HG03025 (cell line): Measurements from ENCODE around the gene VOPP1.

Experiments used
- ATAC-seq: cut with Tn5 transposase; IDR thresholded peaks from one replicate; pipeline ENCODE4 v1.9.1; 2021; ENCODE audit warnings: mild to moderate bottlenecking, moderate library complexity; ENCODE audit not compliant: unreplicated experiment, low FRiP score

VOPP1 gene

DNA sequence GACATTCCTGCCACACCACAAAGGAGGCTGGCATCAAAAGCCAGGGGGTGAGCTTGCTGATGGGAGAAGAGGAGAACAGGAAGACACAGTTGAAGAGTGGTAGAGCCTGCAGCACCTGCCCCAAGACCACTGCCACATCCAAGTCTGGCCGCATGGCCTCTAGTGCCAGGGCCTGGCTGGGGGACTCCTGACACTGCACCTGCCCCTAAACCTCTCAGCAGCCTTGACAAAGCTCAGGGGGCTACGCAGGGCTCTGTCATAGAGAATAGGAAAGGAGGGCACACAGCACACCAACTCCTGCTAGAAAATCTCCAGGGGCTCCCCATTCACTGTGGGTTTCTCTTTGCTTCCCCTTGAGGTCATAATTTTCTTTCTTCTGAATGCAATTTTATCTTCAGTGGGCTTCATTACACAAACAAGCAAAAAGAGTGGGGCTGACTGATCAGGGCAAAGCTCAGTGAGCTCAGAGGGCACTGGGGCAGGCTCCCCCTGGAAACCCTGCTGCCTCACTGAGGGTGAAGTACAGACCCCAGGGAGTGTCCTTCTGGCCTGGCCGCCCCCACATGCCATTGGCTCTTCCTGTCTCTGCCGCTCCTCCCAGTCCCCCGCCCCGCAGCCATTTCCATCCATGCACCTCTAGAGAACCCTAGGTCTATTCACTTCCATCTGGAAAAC, 37.2 kb downstream of the VOPP1 start:
- ATAC-seq = no peak

DNA sequence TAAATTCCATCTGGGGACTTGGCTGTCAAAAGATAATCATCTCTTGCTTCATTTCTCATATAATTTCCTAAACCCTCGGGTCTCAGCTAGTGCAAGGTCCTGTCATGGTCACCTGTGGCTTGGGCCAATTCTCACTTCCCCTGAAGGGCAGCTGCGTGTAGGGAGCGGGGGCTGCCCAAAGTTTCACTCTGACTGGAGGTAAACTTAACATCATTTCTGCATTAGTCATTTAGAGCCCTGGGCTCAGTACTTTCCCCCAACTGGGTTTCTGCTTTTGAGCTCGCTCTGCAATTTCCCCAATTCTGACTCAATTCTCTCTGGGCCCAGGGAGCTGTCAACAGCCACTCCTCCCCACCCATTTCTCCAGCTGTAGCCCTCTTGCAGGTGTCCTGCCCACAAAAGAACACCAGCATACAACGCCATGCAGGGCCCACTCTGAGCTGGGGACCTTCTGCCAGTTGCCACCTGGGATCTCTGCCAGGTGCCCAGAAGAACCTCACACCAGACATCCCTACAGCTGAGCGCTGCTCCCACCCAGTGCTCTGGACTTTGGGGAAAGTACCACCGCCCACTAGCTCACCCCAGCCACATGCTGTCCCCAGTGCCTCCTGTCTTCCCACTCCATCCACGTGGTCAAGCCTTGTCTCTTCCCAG, 37.9 kb downstream of the VOPP1 start:
- ATAC-seq = peak; percentile 53

DNA sequence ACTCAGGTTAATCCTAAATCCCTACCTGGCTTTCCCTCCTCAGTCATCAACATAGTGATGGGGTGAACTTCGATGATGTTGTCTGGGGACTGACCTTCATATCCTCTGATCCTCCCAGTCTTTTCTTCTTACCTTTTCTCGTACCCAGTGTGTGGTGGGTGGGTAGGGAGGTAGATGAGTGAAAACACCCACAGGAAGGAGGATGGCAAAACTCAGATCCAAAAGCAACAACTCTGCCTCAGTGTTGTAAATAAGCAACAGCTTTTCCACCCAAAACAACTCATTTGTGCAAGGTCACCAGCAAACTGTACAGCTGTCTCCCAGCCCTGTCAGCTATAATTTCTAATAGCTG, 38.6 kb downstream of the VOPP1 start:
- no peak for ATAC-seq

DNA sequence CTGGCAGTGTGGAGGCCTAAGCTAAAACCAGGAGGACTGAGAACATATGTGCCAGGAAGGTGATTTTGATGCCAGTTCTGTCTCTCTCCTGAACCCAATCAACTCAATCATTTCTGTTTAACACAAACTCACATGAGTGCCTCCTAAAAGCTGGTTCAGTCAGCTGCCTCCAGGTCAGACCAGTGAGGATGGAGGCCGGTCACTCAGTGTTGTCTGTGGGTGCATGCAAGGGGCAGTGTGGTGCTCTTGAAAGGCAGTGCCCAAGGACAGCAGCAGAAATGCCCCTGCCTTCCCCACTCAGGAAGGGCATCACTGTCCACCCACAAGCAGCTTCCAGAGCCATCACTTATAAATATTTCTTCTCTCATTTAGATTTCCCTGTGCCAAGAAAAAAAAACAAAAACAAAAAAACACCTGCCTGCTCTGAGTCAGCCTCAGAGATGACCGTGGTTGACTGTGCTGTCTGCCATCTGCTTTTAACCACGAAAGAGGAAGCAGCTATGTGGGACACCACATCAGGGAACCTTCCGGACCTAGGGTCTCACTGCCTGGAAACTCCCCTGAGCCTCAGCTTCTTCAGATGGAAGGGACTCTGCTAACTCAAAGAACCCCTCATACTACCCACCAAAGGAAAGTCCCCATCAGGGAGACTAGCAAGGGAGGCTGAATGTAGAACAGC, 39.1 kb downstream of the VOPP1 start:
- peak; percentile 42 for ATAC-seq

DNA sequence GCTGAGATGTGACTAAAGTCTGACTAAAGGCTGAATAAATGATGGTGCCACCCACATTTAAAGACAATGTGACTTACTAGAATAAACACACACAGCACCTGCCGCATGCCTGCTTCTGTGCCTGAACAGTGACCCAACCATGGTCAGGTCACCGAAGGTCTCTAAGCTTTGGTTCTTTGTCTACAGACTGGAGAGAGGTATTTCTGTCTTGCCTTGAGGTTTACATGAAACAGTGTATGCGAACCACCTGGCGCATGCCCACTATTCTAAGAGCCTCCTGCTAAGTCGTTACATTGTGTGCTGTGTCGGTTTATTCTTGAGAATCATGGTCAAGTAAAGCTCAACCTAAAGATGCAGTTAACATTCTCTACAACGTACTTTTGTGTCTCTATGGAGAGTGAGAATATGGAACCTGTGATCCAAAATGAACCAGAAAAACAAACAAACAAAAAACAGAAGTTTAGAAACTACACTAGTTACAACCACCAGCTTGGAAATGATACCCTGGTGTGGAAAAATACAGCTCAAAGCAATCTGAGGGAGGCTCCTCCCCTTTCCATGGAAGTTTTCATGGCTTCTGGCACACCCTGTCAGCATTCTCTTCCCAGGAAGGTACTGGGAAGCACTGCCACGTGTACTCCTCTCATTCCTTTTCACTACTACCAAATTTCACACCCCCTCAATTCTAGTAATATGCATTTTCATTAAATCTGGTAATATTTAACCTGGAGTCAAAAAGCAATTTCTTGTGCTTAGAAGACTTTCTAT, 40.0 kb downstream of the VOPP1 start:
- no peak for ATAC-seq

DNA sequence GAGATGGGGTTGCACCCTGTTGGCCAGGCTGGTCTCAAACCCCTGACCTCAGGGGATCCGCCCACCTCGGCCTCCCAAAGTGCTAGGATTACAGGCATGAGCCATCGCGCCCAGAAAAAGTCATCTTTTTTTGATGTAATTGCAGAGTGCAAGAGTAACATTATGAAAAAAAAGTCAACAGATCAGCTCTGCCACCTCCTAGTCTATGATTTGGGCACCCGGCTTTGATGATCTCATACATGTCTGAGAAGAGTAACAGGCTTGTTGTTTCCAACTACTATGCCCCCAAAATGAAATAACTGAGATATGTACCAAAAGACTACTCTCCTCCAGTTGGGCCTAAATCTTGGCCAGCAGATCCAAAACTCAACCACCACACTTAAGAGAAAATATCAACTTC, 40.8 kb downstream of the VOPP1 start:
- no peak for ATAC-seq

DNA sequence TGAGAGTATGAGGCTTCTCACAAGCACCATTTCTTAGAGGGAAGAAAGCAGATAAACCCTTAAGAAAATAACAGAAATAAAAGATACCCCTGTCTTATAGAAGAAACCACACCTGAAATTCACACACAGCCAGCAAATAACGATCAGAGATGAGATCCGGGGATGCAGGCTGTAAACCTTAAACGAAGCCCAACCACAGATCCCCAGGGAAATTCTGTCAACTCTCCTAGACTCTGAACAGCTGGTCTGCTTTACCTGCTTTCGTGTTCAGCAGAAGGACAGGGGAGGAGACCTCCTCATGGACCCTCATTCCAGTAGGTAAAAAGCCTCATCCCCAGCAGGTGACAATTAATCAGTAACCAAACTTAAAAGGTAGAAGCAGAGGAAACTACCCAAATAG, 45.0 kb downstream of the VOPP1 start:
- ATAC-seq = no peak

DNA sequence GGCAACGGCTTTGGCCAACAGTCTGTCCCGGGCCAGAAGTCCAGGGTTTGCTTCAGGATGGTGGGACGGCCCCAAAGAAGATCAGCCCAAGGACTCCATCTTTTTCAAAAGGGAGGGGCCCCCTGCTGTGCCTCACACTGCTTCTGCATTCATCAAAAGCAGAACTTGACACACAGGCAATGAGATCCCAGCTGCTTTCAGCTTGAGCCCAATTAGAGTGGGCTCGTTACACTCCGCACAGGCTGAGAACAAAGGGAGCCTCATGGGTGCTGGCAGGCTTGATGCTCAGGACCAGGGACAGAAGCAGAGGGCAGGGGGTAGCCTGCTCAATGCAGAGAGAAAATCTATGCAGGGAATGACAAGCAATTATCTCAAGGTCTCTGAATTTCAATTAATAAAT, 45.5 kb downstream of the VOPP1 start:
- peak; percentile 69 for ATAC-seq

DNA sequence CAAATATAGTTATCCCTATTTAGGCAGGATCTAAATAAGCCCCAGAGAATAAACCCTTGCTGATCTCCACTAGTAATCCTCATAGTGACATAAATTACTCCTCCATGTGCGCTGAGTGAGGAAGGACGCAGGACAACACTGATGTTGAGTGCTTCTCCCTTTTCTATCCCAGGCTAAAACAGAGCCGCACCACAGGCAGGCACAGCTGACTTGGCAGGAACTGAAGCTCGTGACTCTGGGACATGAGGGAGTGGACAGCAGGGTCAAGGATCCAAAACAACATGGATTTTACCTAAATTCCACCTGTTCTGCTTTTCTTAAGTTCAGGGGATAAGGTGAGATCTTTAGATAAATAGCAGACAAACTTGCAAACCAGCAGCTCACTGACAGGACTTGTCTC, 46.0 kb downstream of the VOPP1 start:
- no peak for ATAC-seq

DNA sequence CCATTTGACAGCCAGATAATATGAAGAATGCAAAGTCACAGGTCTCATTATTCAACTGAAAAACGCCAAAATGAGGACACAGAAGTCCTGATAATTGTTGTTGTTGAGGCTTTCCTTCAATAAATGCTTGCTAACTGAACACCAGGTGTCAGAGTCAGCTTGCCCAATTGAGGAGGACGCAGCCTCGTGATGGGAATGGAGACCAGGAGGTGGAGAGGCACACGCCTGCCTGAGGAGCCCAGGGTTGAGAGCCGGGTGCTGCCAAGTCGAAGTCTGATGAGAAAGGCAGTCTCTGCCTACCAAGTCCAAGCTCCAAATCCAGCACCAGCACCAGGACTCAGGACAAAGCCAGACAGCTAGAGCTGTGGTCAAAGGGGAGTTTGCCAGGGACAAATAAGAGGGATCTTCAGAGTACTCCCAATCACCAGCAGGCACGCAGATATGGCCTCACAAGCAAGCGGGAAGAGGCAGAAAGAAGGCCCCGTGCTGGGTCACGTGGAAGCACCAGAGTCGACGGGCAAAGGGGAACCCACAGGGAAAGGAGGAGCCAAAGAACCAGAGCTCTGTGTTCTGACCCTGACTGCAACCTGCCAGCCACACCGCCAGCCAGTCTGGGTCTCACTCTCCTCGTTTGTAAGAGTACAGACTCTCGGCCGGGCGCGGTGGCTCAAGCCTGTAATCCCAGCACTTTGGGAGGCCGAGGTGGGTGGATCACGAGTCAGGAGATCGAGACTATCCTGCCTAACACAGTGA, 47.6 kb downstream of the VOPP1 start:
- ATAC-seq = no peak

DNA sequence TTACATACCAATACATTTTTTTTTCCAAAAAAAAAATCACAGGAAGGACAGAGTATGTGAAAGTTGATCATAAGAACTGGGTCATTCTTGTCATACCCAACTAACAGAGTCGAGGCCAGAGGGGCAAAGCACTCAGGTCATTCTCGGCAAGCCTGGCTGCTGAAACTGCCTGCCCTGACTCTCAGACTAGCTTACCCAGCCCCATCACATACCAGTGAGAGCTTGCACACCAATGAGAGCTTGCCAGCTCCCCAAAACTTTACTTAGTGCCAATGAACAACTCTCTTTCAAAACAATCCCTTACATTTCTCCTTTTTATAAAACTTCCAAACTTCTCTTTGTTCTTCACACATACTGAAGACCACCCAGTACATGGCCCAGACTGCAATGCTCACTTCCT, 48.9 kb downstream of the VOPP1 start:
- ATAC-seq = no peak

DNA sequence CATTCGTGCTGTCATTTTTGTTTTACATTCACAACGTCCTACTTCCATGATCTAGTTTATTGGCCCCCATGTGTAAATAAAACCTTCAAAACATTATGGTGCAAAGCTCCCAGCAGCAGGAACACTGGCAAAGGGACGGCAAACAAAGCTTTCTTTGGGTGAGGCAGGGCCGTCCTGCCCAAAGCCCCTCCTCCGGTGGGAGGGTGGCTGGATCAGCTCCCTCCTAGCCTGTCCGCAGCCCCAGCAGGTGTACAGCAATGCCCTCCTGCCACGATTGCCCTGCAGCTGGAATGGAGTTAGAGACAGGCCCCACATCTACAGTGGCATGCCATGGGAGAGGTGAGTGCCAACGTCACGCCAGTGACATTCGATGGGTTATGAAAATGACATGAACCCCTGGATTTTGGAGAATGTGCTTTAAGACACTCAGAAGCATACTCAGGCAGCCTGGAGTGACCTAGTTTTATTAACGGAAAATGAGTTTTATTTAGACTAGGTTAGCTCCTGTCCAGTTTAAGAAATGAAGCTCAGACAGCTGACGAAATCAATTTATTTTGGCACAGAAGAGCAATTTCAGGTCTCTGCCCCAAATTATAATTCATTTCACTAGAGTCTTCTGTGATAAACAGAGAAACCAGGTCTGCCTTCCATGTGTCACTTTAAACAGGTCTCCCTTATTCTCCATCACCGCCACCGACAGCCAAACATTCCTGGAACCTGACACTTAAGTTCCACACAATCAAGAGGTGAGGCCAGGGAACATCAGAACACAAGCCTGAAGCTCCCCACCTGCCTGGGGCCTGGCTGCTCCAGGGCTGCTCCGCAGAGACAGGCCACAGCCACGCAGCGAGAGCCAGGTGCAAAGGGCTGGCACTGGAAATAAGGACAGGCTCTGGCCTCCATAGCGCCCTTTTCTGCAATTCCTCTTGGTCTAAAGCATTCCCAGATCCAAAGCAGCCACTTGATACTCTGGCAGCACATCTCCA, 50.1 kb downstream of the VOPP1 start:
- no peak for ATAC-seq

DNA sequence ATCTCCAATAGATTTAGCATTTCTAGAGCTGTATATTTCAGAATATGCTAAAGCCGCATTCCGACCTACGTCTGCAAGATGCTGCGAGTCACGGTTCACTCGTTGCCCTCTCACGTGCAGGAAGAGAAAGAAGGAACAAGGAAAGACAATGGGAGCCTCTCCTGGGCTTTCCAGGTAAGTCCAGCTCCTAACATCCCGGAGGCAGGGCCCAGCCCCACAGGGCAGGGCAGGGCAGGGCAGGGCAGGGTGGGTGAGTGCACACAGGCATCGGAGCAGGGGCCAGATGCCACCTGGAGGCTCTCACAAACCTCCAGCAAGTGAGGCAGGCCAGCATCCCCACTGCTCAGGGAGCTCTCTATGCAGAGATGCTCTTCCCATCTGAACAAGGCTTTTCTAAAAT, 50.8 kb downstream of the VOPP1 start:
- ATAC-seq = no peak

DNA sequence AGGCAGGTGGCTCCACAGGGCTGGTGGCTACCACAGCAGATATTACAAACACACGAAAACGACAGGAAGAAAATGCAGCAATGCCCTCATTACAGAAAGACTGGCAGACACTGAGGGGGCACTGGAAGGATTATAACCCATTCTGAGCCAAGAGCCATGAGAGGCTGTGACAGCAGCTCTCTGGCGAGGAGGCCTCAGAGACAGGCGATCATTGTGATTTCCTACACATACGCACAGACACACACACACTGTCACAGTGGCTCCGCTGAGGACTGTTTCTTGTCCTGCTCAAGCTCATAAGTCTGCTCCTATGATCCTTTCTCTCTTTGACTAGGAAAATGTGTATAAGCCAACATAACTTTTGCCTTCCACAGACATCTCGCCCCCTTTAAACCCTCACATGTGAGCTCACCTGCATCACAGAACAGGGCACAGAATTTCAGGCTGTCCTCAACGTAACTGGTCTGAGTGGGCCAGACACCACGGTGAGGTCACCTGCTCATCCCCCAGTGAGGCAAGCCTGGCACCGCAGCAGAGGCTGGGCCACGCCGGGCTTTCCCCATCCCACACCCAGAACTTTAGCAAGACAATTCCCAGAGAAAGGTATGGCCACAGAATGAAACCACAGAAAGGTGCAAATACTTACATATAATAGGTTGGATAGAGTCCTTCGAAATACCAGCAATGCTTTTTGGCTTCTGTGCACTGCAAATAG, 51.7 kb downstream of the VOPP1 start:
- no peak for ATAC-seq

DNA sequence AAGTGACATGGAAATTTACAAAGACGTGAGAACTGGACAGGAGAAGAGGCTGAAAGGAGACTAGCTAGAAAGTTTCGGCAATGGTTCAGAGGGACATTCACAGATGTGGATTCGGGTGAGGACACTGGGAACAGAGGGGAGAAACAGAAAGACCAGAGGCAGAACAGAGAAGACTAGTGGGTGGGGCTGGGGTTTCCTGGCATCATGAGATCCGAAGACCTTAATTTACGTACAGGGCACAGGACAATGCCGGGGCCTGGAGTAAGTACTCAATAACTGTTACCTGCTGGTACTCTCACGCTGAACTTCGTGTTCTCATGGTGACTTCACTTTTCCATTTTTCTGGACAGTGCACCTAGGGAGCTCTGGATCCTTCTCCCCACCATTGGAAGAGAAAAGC, 53.5 kb downstream of the VOPP1 start:
- no peak for ATAC-seq

DNA sequence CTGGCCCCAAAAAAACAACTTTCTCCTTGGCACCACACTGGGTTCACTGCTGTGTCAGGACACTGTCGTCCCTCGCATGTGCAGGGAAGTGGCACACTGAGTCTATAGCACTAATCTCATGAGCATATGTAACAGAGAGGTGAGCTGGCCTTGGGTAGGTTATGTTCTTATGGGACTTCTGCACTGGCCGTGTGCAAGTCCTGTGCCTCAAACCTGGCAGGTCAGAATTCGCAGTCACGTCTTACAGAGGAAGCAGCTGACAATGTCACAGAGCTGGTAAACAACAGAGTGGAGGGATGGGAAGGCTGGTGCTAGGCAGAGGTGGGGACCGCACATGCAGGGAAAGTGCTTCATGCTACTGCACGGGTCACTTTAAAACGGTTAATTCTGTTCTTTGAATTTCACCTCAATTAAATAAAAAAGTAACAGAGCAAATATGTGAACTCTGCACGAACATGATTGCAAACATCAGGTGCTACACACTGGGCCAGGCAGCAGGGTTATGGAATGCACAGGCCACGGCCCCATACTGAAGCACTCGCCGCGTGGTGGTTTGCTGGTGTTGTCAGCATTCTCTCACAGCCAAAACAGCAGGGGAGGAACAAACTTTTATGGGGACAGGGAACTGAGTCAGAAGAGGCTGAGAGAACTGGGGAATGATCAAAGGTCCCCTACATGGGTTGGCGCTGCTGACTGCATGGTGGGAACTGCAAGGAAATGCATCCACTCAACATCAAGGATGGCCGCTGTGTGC, 54.2 kb downstream of the VOPP1 start:
- ATAC-seq = no peak

DNA sequence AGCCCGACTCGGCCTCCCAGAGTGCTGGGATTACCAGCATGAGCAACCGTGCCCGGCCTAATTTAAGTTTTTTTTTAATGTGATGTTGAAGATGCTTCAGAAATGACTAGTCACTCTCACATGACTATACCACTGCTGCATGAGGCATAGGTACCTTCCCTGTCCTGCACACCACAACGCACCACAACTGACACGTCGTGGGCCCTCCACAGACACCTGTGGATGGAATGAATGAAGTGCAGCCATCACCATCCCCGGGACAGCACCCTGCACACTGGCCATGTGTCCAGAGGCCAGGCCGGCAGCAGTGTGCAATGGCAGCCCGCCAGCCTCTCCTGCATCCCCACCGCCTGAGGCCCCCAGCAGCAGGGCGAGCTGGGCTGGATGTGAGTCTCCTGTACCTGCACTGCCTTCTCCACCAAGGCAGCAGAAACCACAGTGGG, 55.1 kb downstream of the VOPP1 start:
- peak; percentile 47 for ATAC-seq

DNA sequence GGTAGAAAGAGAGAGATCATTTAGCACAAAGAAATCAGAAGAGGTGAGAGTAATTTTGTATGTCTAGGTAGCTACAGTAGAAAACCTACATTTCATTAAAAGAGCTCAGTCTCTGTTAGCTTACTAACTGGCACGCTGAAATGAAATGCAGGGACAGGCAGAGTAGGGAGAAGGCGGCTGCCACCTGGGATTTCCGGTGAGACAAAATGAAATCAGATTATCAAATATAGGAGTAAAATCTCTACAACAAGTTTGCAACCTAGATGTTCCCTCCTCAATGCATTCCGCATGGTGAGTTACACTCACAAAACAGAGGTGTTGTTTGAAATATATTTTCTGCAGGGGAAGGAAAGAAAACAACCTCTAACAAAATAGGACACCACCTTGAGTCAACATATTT, 55.9 kb downstream of the VOPP1 start:
- ATAC-seq = no peak
